Neuronal stem cell (in vitro differentiated cells): Measurements from ENCODE around the gene FAT2.
A peak's percentile ranks its signal among the peaks of the same experiment; 100 is the strongest.
"Not testable (repeated sequence)": the region's sequence is repeated elsewhere in the genome, so short reads cannot be mapped to it uniquely, and the experiment has no call there.

Experiments used
- DNase-seq: peaks from one replicate; pipeline ENCODE4 v3.0.0-alpha.2; 2013; ENCODE audit warnings: low spot score
- H2AFZ ChIP-seq: one replicate; pipeline ENCODE4 v1.6.1; 2013; ENCODE audit warnings: mild to moderate bottlenecking, low read length, inconsistent platforms
- H2AK5ac ChIP-seq: 2 replicates; pipeline ENCODE4 v1.6.1; 2013; ENCODE audit warnings: low read depth, mild to moderate bottlenecking, inconsistent platforms, low read length, moderate library complexity, mixed read lengths
- H2BK120ac ChIP-seq: 2 replicates; pipeline ENCODE4 v1.6.1; 2013; ENCODE audit warnings: low read depth, mild to moderate bottlenecking, inconsistent platforms, low read length, moderate library complexity, mixed read lengths
- H2BK12ac ChIP-seq: one replicate; pipeline ENCODE4 v1.6.1; 2013; ENCODE audit warnings: low read length, inconsistent platforms
- H2BK15ac ChIP-seq: 2 replicates; pipeline ENCODE4 v1.6.1; 2013; ENCODE audit warnings: mild to moderate bottlenecking, low read length, inconsistent platforms, mixed read lengths
- H2BK5ac ChIP-seq: one replicate; pipeline ENCODE4 v1.6.1; 2013; ENCODE audit warnings: inconsistent platforms, mild to moderate bottlenecking, low read length, moderate library complexity
- H3K14ac ChIP-seq: one replicate; pipeline ENCODE4 v1.6.1; 2013; ENCODE audit warnings: low read length, inconsistent platforms
- H3K18ac ChIP-seq: 2 replicates; pipeline ENCODE4 v1.6.1; 2013; ENCODE audit warnings: low read length, inconsistent platforms
- H3K23ac ChIP-seq: 2 replicates; pipeline ENCODE4 v1.6.1; 2013; ENCODE audit warnings: low read depth, mild to moderate bottlenecking, mixed read lengths, low read length, inconsistent platforms; ENCODE audit not compliant: poor library complexity
- H3K27ac ChIP-seq: replicated peaks from 3 replicates; pipeline ENCODE4 v1.5.1; 2013; ENCODE audit warnings: low read length, inconsistent platforms
- H3K27me3 ChIP-seq, 3 experiments: 2 replicates each; pipeline ENCODE4 v1.6.1; 2013; ENCODE audit warnings: low read length in 3 of 3, mild to moderate bottlenecking in 2 of 3, inconsistent platforms in 1 of 3, low read depth in 1 of 3, mixed read lengths in 1 of 3, moderate library complexity in 1 of 3; ENCODE audit not compliant: control insufficient read depth in 3 of 3, insufficient read depth in 3 of 3
- H3K36me3 ChIP-seq, 2 donors: replicated peaks in 1 of 2; 2 replicates each; pipeline ENCODE4 v1.6.1; 2013; ENCODE audit warnings: low read length in 2 of 2; ENCODE audit not compliant: control insufficient read depth in 2 of 2, insufficient read depth in 2 of 2
- H3K4ac ChIP-seq: 2 replicates; pipeline ENCODE4 v1.6.1; 2013; ENCODE audit warnings: inconsistent platforms, mild to moderate bottlenecking, low read length, moderate library complexity
- H3K4me1 ChIP-seq, 2 donors: 1 replicate in 1 of 2; 2 replicates in 1 of 2; pipeline ENCODE4 v1.6.1; 2013; ENCODE audit warnings: low read length in 2 of 2, low read depth in 1 of 2; ENCODE audit not compliant: control insufficient read depth in 2 of 2, insufficient read depth in 1 of 2
- H3K4me2 ChIP-seq: one replicate; pipeline ENCODE4 v1.6.1; 2013; ENCODE audit warnings: mild to moderate bottlenecking, low read length, inconsistent platforms; ENCODE audit not compliant: insufficient read depth, poor library complexity, severe bottlenecking
- H3K4me3 ChIP-seq, 2 donors: 2 replicates each; pipeline ENCODE4 v1.5.1; 2013; ENCODE audit warnings: low read length in 2 of 2, mild to moderate bottlenecking in 2 of 2, inconsistent platforms in 1 of 2, moderate library complexity in 1 of 2
- H3K79me1 ChIP-seq: one replicate; pipeline ENCODE4 v1.6.1; 2013; ENCODE audit warnings: low read depth, mild to moderate bottlenecking, inconsistent platforms, low read length, moderate library complexity
- H3K9ac ChIP-seq: one replicate; pipeline ENCODE4 v1.6.1; 2013; ENCODE audit warnings: mild to moderate bottlenecking, low read depth, low read length, inconsistent platforms; ENCODE audit not compliant: poor library complexity
- H3K9me3 ChIP-seq, 2 donors: replicated peaks in 1 of 2; 2 replicates each; pipeline versions ENCODE3 to v1.6.1; 2013; ENCODE audit warnings: low read length in 2 of 2, mild to moderate bottlenecking in 2 of 2, inconsistent platforms in 1 of 2, low read depth in 1 of 2, mixed read lengths in 1 of 2, moderate library complexity in 1 of 2; ENCODE audit not compliant: control insufficient read depth in 2 of 2, insufficient read depth in 1 of 2
- H4K8ac ChIP-seq: one replicate; pipeline ENCODE4 v1.6.1; 2013; ENCODE audit warnings: low read depth, mild to moderate bottlenecking, inconsistent platforms, low read length, moderate library complexity
- H4K91ac ChIP-seq: one replicate; pipeline ENCODE4 v1.6.1; 2013; ENCODE audit warnings: low read length, low read depth, mild to moderate bottlenecking, inconsistent platforms; ENCODE audit not compliant: poor library complexity
- WGBS, 2 donors: extraction: QIAGEN DNeasy Blood & Tissue Kit; methylation state at CpG; one replicate each; pipeline ENCODE4 v1.1.7; 2013; ENCODE audit warnings: missing lambda C conversion rate in 2 of 2, mixed read lengths in 1 of 2; ENCODE audit not compliant: insufficient read length in 2 of 2, insufficient replicate concordance in 1 of 2; ENCODE audit errors: extremely low coverage in 2 of 2; 5-methylcytosine and 5-hydroxymethylcytosine counted together

The FAT2 gene

GRCh38 chr5:151579146-151579545, 12.0 kb downstream of the FAT2 start:
- not testable (repeated sequence) for H4K8ac ChIP-seq, H2BK12ac ChIP-seq, H3K18ac ChIP-seq, H3K9ac ChIP-seq, H2AK5ac ChIP-seq, H3K27ac ChIP-seq, H3K4me3 ChIP-seq, H2AFZ ChIP-seq, H3K14ac ChIP-seq, H2BK5ac ChIP-seq, H3K79me1 ChIP-seq, DNase-seq, H3K4me1 ChIP-seq, H3K4ac ChIP-seq, H3K23ac ChIP-seq, H4K91ac ChIP-seq, H2BK120ac ChIP-seq, H3K4me2 ChIP-seq, H2BK15ac ChIP-seq, H3K36me3 ChIP-seq, H3K9me3 ChIP-seq
- no CpG with 5 or more reads among the region's 1 CpG for WGBS, 2 donors
- H3K27me3 ChIP-seq: peaks cover 0 to 16% (median 0%) of the 10 kb centered on the region in 3 experiments

DNA sequence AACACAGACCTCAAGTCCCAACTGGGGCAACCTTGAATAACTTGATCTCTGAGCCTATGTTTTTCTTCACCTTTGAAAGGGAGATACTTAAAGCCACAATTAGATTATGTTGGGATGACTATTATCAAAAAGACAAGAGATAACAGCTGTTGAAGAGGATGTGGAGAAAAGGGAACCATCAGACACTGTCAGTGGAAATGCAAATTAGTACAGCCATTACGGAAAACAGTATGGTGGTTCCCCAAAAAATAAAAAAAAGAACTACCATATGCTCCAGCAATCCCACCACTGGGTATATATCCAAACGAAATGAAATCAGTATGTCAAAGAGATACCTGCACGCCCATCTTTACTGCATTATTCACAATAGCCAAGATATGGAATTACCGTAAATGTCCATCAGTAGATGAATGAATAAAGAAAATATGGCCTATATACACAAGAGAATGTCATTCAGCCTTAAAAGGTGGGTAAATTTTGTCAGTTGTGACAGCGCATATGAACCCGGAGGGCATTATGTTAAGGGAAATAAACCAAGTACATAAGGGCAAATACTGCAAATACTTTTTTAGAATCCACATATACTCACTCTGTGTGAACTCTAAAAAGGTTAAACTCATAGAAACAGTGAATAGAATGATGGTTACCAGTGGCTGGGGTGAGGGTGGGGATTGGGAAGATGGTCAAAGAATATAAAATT, 12.7 kb downstream of the FAT2 start:
- Histone ChIP-seq H3K4ac (no peak overlapping the region), H3K18ac (no peak overlapping the region), H2AFZ (no peak overlapping the region), H3K14ac (no peak overlapping the region), H3K23ac (no peak overlapping the region), H3K36me3 (no peaks in the 10 kb centered on the region), H3K9ac (no peak overlapping the region), H2BK15ac (no peak overlapping the region), H3K27ac (no peak overlapping the region), H3K27me3 (peaks cover 0 to 21% (median 0%) of the 10 kb centered on the region in 3 experiments), H2BK5ac (no peak overlapping the region), H3K4me3 (no peak overlapping the region), H2BK120ac (no peak overlapping the region), H4K91ac (no peak overlapping the region), H2BK12ac (no peak overlapping the region), H2AK5ac (no peak overlapping the region), H3K9me3 (no peaks in the 10 kb centered on the region), H4K8ac (no peak overlapping the region), H3K4me1 (no peaks in the 10 kb centered on the region), H3K4me2 (no peak overlapping the region), H3K79me1 (no peaks in the 10 kb centered on the region)
- DNase-seq: no peak
- WGBS, 2 donors: no CpG with 5 or more reads among the region's 6 CpGs

- Histone ChIP-seq H3K23ac (no peak overlapping the region), H4K91ac (peak overlapping the region; percentile 2), H3K36me3 (no peaks in the 10 kb centered on the region), H2AFZ (no peak overlapping the region), H2BK120ac (no peak overlapping the region), H3K27me3 (peaks cover 0 to 26% (median 0%) of the 10 kb centered on the region in 3 experiments), H3K4me1 (no peaks in the 10 kb centered on the region), H2BK5ac (no peak overlapping the region), H3K18ac (no peak overlapping the region), H3K14ac (no peak overlapping the region), H3K4me2 (no peak overlapping the region), H2AK5ac (no peak overlapping the region), H2BK12ac (no peak overlapping the region), H3K4ac (no peak overlapping the region), H3K9ac (no peak overlapping the region), H2BK15ac (no peak overlapping the region), H3K9me3 (no peaks in the 10 kb centered on the region), H3K27ac (no peak overlapping the region), H3K79me1 (no peaks in the 10 kb centered on the region), H4K8ac (no peak overlapping the region), H3K4me3 (no peak overlapping the region)
- DNase-seq: no peak
- WGBS, 2 donors: no CpG with 5 or more reads among the region's 5 CpGs
Measured at GRCh38 chr5:151577566-151577965, 13.6 kb downstream of the FAT2 start.

- Histone ChIP-seq H3K9me3 (no peaks in the 10 kb centered on the region), H3K18ac (no peak overlapping the region), H2BK12ac (no peak overlapping the region), H2BK5ac (no peak overlapping the region), H3K36me3 (no peaks in the 10 kb centered on the region), H4K8ac (no peak overlapping the region), H2AK5ac (no peak overlapping the region), H3K4ac (no peak overlapping the region), H3K27me3 (peaks cover 0 to 31% (median 0%) of the 10 kb centered on the region in 3 experiments), H3K9ac (no peak overlapping the region), H2BK120ac (no peak overlapping the region), H3K23ac (no peak overlapping the region), H3K4me1 (peaks cover 0 to 3% of the 10 kb centered on the region in 2 donors), H3K4me3 (no peak overlapping the region), H4K91ac (no peak overlapping the region), H3K4me2 (no peak overlapping the region), H3K79me1 (no peaks in the 10 kb centered on the region), H2BK15ac (no peak overlapping the region), H3K27ac (no peak overlapping the region), H2AFZ (no peak overlapping the region), H3K14ac (no peak overlapping the region)
- DNase-seq: no peak
- WGBS, 2 donors: no CpG with 5 or more reads among the region's 1 CpG
Measured at GRCh38 chr5:151574444-151574996, 16.6 kb downstream of the FAT2 start.
